ENCODE results near the gene IMPA2.
A peak's percentile ranks its signal among the peaks of the same experiment; 100 is the strongest.
"Not testable (repeated sequence)": the region's sequence is repeated elsewhere in the genome, so short reads cannot be mapped to it uniquely, and the experiment has no call there.

Gene IMPA2

GRCh38 chr18:11963991-11964484 is 17.3 kb upstream of the IMPA2 start:
- DNase-seq, result no peak

- no peak for DNase-seq
Measured at GRCh38 chr18:11969904-11970835, 11.1 kb upstream of the IMPA2 start.

GRCh38 chr18:11970836-11971226 is 10.5 kb upstream of the IMPA2 start:
- DNase-seq, result not testable (repeated sequence)

GRCh38 chr18:11972371-11973174 is 8.7 kb upstream of the IMPA2 start:
- no peak for DNase-seq

- no peak for DNase-seq
Measured at GRCh38 chr18:11974741-11975325, 6.5 kb upstream of the IMPA2 start.

GRCh38 chr18:11975723-11976122 is 5.6 kb upstream of the IMPA2 start:
- DNase-seq, result no peak

- DNase-seq, result no peak
Measured at GRCh38 chr18:11976315-11977152, 4.8 kb upstream of the IMPA2 start.

GRCh38 chr18:11977153-11977466 is 4.2 kb upstream of the IMPA2 start:
- DNase-seq, result no peak

- no peak for DNase-seq
Measured at GRCh38 chr18:11978956-11979355, 2.4 kb upstream of the IMPA2 start.

GRCh38 chr18:11980163-11980493 is 1.2 kb upstream of the IMPA2 start:
- no peak for DNase-seq

GRCh38 chr18:11980494-11981191 is 664 bp upstream of the IMPA2 start:
- DNase-seq, result peak; percentile 99

- peak; percentile 57 for DNase-seq
Measured at GRCh38 chr18:11981543-11982366, 448 bp downstream of the IMPA2 start.

GRCh38 chr18:11982981-11983380 is 1.7 kb downstream of the IMPA2 start:
- no peak for DNase-seq

- DNase-seq, result no peak
Measured at GRCh38 chr18:11983592-11983991, 2.3 kb downstream of the IMPA2 start.

- no peak for DNase-seq
Measured at GRCh38 chr18:11984091-11984490, 2.8 kb downstream of the IMPA2 start.

GRCh38 chr18:11985586-11985985 is 4.3 kb downstream of the IMPA2 start:
- peak; percentile 62 for DNase-seq

GRCh38 chr18:11986061-11986460 is 4.8 kb downstream of the IMPA2 start:
- no peak for DNase-seq

- DNase-seq, result peak; percentile 94
Measured at GRCh38 chr18:11987527-11987926, 6.2 kb downstream of the IMPA2 start.

- DNase-seq, result no peak
Measured at GRCh38 chr18:11989174-11989573, 7.9 kb downstream of the IMPA2 start.

- DNase-seq, result no peak
Measured at GRCh38 chr18:11989966-11990380, 8.7 kb downstream of the IMPA2 start.

- no peak for DNase-seq
Measured at GRCh38 chr18:11990539-11990938, 9.2 kb downstream of the IMPA2 start.
